ENCODE results near the gene GALE. TPM values are rescaled to one million over a fixed set of nuclear protein-coding genes. Genes with fewer than 3 reads are reported as not detected.

Gene GALE
- total and polyA plus RNA-seq, 2 of the 13 experiments (the other 11 are each of a cell fraction or from before 2014, with no cell fraction given): 85.2 to 88.4 TPM

DNA sequence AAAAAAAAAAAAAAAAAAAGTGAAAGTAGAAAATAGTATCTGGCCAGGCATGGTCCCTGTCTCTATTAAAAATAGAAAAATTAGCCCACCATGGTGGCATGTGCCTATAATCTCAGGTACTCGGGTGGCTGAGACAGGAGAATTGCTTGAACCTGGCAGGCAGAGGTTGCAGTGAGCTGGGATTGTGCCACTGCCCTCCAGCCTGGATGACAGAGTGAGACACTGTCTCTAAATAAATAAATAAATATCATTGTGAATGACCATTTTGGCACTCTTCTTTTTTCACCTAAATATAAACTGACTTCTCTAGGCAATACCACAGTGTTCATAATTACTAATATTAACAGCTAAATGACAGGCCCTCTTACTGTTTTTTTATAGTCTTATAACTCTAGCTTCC, 42.7 kb downstream of the GALE start:
- BruUV-seq (replicated peaks): no TSS peak
- WGBS (ENCODE audit: low lambda C conversion rate): 92% methylated on average over 1 of the region's 1 CpG
- H3K4me3 ChIP-seq (replicated peaks in 1 of 3; ENCODE audit: insufficient read depth in 1 of 3, low read depth in 2 of 3, low read length in 3 of 3): no peak overlapping the region
- DNase-seq (ENCODE audit: low spot score): no peak
- no peak overlapping the region for H3K27ac ChIP-seq (ENCODE audit: extremely low read length, insufficient read depth, low read length)
- no peak overlapping the region for H3K4me2 ChIP-seq (ENCODE audit: low read depth, low read length)
- no peak overlapping the region for H3K9ac ChIP-seq (ENCODE audit: insufficient read depth, low read depth, low read length)
- H4K20me1 ChIP-seq (ENCODE audit: insufficient read depth, low read length): no peaks in the 10 kb centered on the region
- ChIA-PET CTCF (ENCODE audit: low intra/inter-chr PET ratio, low total read pairs) (no interaction called here), POLR2A (interaction anchor here (0.9 kb wide), 1 partner anchor 15 kb away, joined by 5 read pairs; the partner anchor contains the start of gene ELOA)
- H3K36me3 ChIP-seq (replicated peaks in 1 of 2; ENCODE audit: control insufficient read depth in 1 of 2, insufficient read depth in 2 of 2, low read length in 2 of 2): peaks cover 50 to 84% of the 10 kb centered on the region in 2 experiments
- TF ChIP-seq ZFX (CRISPR knock-in tag; IDR thresholded peaks at IDR 0.05; ENCODE audit: low read depth) (no peak), ZNF160 (CRISPR knock-in tag; IDR thresholded peaks at IDR 0.05) (no peak), SP2 (CRISPR knock-in tag; IDR thresholded peaks at IDR 0.05) (no peak), MAFK (conservative IDR thresholded peaks at IDR 0.05 in 1 of 2, IDR thresholded peaks at IDR 0.05 in 1 of 2; ENCODE audit: low read length in 2 of 2) (no peak), TCF7 (IDR thresholded peaks at IDR 0.05; ENCODE audit: low read depth) (no peak), HDAC2 (CRISPR knock-in tag; IDR thresholded peaks at IDR 0.05) (no peak), NFYC (CRISPR knock-in tag; IDR thresholded peaks at IDR 0.05) (no peak), GTF3A (CRISPR knock-in tag; conservative IDR thresholded peaks at IDR 0.05) (no peak), MED1 (CRISPR knock-in tag; IDR thresholded peaks at IDR 0.05) (no peak)
- TF ChIP-seq, protein P1, sequence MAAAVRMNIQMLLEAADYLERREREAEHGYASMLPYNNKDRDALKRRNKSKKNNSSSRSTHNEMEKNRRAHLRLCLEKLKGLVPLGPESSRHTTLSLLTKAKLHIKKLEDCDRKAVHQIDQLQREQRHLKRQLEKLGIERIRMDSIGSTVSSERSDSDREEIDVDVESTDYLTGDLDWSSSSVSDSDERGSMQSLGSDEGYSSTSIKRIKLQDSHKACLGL (CRISPR knock-in tag; IDR thresholded peaks at IDR 0.05): no peak
- TF ChIP-seq, protein P2, sequence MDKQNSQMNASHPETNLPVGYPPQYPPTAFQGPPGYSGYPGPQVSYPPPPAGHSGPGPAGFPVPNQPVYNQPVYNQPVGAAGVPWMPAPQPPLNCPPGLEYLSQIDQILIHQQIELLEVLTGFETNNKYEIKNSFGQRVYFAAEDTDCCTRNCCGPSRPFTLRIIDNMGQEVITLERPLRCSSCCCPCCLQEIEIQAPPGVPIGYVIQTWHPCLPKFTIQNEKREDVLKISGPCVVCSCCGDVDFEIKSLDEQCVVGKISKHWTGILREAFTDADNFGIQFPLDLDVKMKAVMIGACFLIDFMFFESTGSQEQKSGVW (CRISPR knock-in tag; IDR thresholded peaks at IDR 0.05; ENCODE audit: borderline replicate concordance): no peak
- FAIRE-seq: no peak
- no peaks in the 10 kb centered on the region for H3K9me3 ChIP-seq (ENCODE audit: low read length)
- no peak for ATAC-seq
- in situ Hi-C loops (cut with HindIII; ENCODE audit: extremely low pct_ligation_motif_present, low pct_unique_long_range_greater_than_20kb) (no loop called here), intact Hi-C loops (cut with micrococcal nuclease; ENCODE audit: unreplicated experiment) (no loop called here)
- no peaks in the 10 kb centered on the region for H3K79me2 ChIP-seq (ENCODE audit: insufficient read depth, low read length)
- no peak overlapping the region for H2AFZ ChIP-seq (ENCODE audit: low read length)
- peaks cover 10% of the 10 kb centered on the region for H3K4me1 ChIP-seq (ENCODE audit: insufficient read depth, low read length)
- H3K27me3 ChIP-seq (ENCODE audit: control insufficient read depth in 1 of 2, insufficient read depth in 2 of 2, low read length in 2 of 2): no peaks in the 10 kb centered on the region
